Panc1 (cell line): ENCODE data around the gene PDZD8.

Experiments used
- CTCF ChIP-seq: fragments of 450-650 bp; IDR thresholded peaks from 2 replicates; pipeline ENCODE4 v1.5.1; 2017; ENCODE audit warnings: mild to moderate bottlenecking
- POLR2AphosphoS5 ChIP-seq: IDR thresholded peaks from 2 replicates; pipeline ENCODE4 v1.6.1; 2012; ENCODE audit warnings: mild to moderate bottlenecking, low read depth, low read length, moderate library complexity
- REST ChIP-seq, 2 experiments: IDR thresholded peaks; 2 replicates each; pipeline ENCODE4 v1.6.1; 2011 to 2012; ENCODE audit warnings: low read depth in 2 of 2, control low read depth in 1 of 2, low read length in 1 of 2, mild to moderate bottlenecking in 1 of 2, moderate library complexity in 1 of 2; ENCODE audit not compliant: insufficient read depth in 1 of 2
- SIN3A ChIP-seq: IDR thresholded peaks from 2 replicates; pipeline ENCODE4 v1.6.1; 2012; ENCODE audit warnings: low read depth, mild to moderate bottlenecking, low read length, moderate library complexity, borderline replicate concordance; ENCODE audit not compliant: insufficient read depth
- TCF7L2 ChIP-seq: IDR thresholded peaks from 2 replicates; pipeline ENCODE4 v1.6.1; 2011; ENCODE audit warnings: mild to moderate bottlenecking, low read depth, low read length, inconsistent platforms

GRCh38 chr10:117298219-117298618 lies 77.0 kb downstream of the PDZD8 start:
- TF ChIP-seq CTCF, result no peak
- TF ChIP-seq POLR2AphosphoS5, result no peak
- no peak for TF ChIP-seq REST (IDR thresholded peaks at IDR 0.05; ENCODE audit: insufficient read depth in 1 of 2, low read depth in 2 of 2, low read length in 1 of 2)
- TF ChIP-seq SIN3A, result no peak
- TF ChIP-seq TCF7L2, result no peak
